OCI-LY1 (cell line): ENCODE measurements around the gene COLEC12.

Experiments
- H2AFZ ChIP-seq: fragments of 200-600 bp; sonication (generic), shearing (Covaris generic); 2 replicates; pipeline ENCODE4 v1.6.0; 2014; ENCODE audit warnings: antibody characterized with exemption, mild to moderate bottlenecking, low read length
- H3F3A ChIP-seq: fragments of 200-600 bp; sonication (generic), shearing (Covaris generic); 2 replicates; pipeline ENCODE4 v1.6.0; 2014; ENCODE audit warnings: mild to moderate bottlenecking, antibody characterized with exemption, low read length, moderate library complexity; ENCODE audit not compliant: insufficient read depth
- H3K27ac ChIP-seq: fragments of 200-600 bp; sonication (generic); 2 replicates; pipeline ENCODE4 v1.5.1; 2014; ENCODE audit warnings: low read length, mixed run types, mild to moderate bottlenecking, low read depth; ENCODE audit not compliant: poor library complexity, severe bottlenecking
- H3K27me3 ChIP-seq: fragments of 200-600 bp; sonication (generic); 2 replicates; pipeline ENCODE4 v1.6.0; 2014; ENCODE audit warnings: antibody characterized with exemption, mild to moderate bottlenecking, low read length, moderate library complexity; ENCODE audit not compliant: insufficient read depth
- H3K36me3 ChIP-seq: fragments of 200-600 bp; sonication (generic); 2 replicates; pipeline ENCODE4 v1.6.1; 2014; ENCODE audit warnings: mild to moderate bottlenecking, antibody characterized with exemption, low read length, moderate library complexity, mixed read lengths; ENCODE audit not compliant: insufficient read depth
- H3K4me1 ChIP-seq: fragments of 200-600 bp; sonication (generic); 2 replicates; pipeline ENCODE4 v1.5.1; 2014; ENCODE audit warnings: mild to moderate bottlenecking, low read length, moderate library complexity; ENCODE audit not compliant: insufficient read depth, severe bottlenecking
- H3K4me2 ChIP-seq: fragments of 200-600 bp; sonication (generic), shearing (Covaris generic); 2 replicates; pipeline ENCODE4 v1.6.1; 2014; ENCODE audit warnings: low read length
- H3K4me3 ChIP-seq: fragments of 200-600 bp; sonication (generic); 2 replicates; pipeline ENCODE4 v1.5.1; 2014; ENCODE audit warnings: low read length, low read depth, mild to moderate bottlenecking, mixed read lengths; ENCODE audit not compliant: poor library complexity, severe bottlenecking
- H3K79me2 ChIP-seq: fragments of 200-600 bp; shearing (Covaris generic); 2 replicates; pipeline ENCODE4 v1.6.1; 2016; ENCODE audit warnings: mixed run types, low read length, mixed read lengths; ENCODE audit not compliant: insufficient read depth
- H3K9ac ChIP-seq: fragments of 200-600 bp; sonication (generic), shearing (Covaris generic); 2 replicates; pipeline ENCODE4 v1.6.1; 2014; ENCODE audit warnings: mild to moderate bottlenecking, low read length, mixed read lengths
- H3K9me2 ChIP-seq: fragments of 200-600 bp; sonication (generic), shearing (Covaris generic); 2 replicates; pipeline ENCODE4 v1.6.1; 2014; ENCODE audit warnings: low read depth, mild to moderate bottlenecking, low read length, mixed read lengths
- H3K9me3 ChIP-seq: fragments of 200-600 bp; shearing (Covaris generic); 2 replicates; pipeline ENCODE4 v1.6.1; 2014; ENCODE audit warnings: low read length, mixed read lengths
- H4K20me1 ChIP-seq: fragments of 200-600 bp; sonication (generic), shearing (Covaris generic); 2 replicates; pipeline ENCODE4 v1.6.0; 2016; ENCODE audit warnings: mild to moderate bottlenecking, low read length; ENCODE audit not compliant: insufficient read depth
- CTCF ChIP-seq: fragments of 200-600 bp; sonication (generic), shearing (Covaris generic); IDR thresholded peaks from 2 replicates; pipeline ENCODE4 v1.5.1; 2017; ENCODE audit warnings: mild to moderate bottlenecking, antibody characterized with exemption, low read length, moderate library complexity, mixed read lengths
- EZH2 ChIP-seq: fragments of 200-600 bp; sonication (generic), shearing (Covaris generic); IDR thresholded peaks from 2 replicates; pipeline ENCODE4 v1.8.0; 2017; ENCODE audit warnings: borderline replicate concordance, mixed run types, mild to moderate bottlenecking, antibody characterized with exemption, low read length, moderate library complexity, mixed read lengths

Gene COLEC12

GRCh38 chr18:371609-371982 is 128.9 kb downstream of the COLEC12 start:
- H3K79me2 ChIP-seq: no peaks in the 10 kb centered on the region
- H3K27ac ChIP-seq: no peak overlapping the region
- no peaks in the 10 kb centered on the region for H4K20me1 ChIP-seq
- H3K4me1 ChIP-seq: no peaks in the 10 kb centered on the region
- no peaks in the 10 kb centered on the region for H3K36me3 ChIP-seq
- no peaks in the 10 kb centered on the region for H3K27me3 ChIP-seq
- H3K9me2 ChIP-seq: no peaks in the 10 kb centered on the region
- no peaks in the 10 kb centered on the region for H3K9me3 ChIP-seq
- no peak for TF ChIP-seq EZH2
- TF ChIP-seq CTCF: no peak
- H3K9ac ChIP-seq: no peak overlapping the region
- no peak overlapping the region for H3K4me3 ChIP-seq
- no peak overlapping the region for H3K4me2 ChIP-seq
- no peak overlapping the region for H2AFZ ChIP-seq
- no peaks in the 10 kb centered on the region for H3F3A ChIP-seq

GRCh38 chr18:370751-371608 is 129.5 kb downstream of the COLEC12 start:
- TF ChIP-seq EZH2: no peak
- TF ChIP-seq CTCF: no peak
- H3K79me2 ChIP-seq: no peaks in the 10 kb centered on the region
- H3K4me1 ChIP-seq: no peaks in the 10 kb centered on the region
- H3K36me3 ChIP-seq: no peaks in the 10 kb centered on the region
- H3K27me3 ChIP-seq: no peaks in the 10 kb centered on the region
- H4K20me1 ChIP-seq: no peaks in the 10 kb centered on the region
- no peak overlapping the region for H3K4me3 ChIP-seq
- no peak overlapping the region for H3K4me2 ChIP-seq
- no peak overlapping the region for H3K27ac ChIP-seq
- H3K9me3 ChIP-seq: no peaks in the 10 kb centered on the region
- H3K9ac ChIP-seq: no peak overlapping the region
- no peaks in the 10 kb centered on the region for H3K9me2 ChIP-seq
- H3F3A ChIP-seq: no peaks in the 10 kb centered on the region
- no peak overlapping the region for H2AFZ ChIP-seq

GRCh38 chr18:369224-370015 is 131.1 kb downstream of the COLEC12 start:
- Histone ChIP-seq H2AFZ (no peak overlapping the region), H3K9me3 (no peaks in the 10 kb centered on the region), H3K4me3 (no peak overlapping the region), H4K20me1 (no peaks in the 10 kb centered on the region), H3K4me2 (no peak overlapping the region), H3K4me1 (no peaks in the 10 kb centered on the region), H3K27me3 (no peaks in the 10 kb centered on the region), H3K36me3 (no peaks in the 10 kb centered on the region), H3K9ac (no peak overlapping the region), H3K27ac (no peak overlapping the region), H3K79me2 (no peaks in the 10 kb centered on the region), H3F3A (no peaks in the 10 kb centered on the region), H3K9me2 (no peaks in the 10 kb centered on the region)
- TF ChIP-seq CTCF: no peak
- no peak for TF ChIP-seq EZH2
